Motor neuron (in vitro differentiated cells): Measurements from ENCODE around the gene FAM53A. TPM values are rescaled to one million over a fixed set of nuclear protein-coding genes. Genes with fewer than 3 reads are reported as not detected.

Experiments used
- ATAC-seq, 8 experiments: fragments of 200-7000 bp; cut with Tn5 transposase; replicated peaks in 6 of 8; 2 replicates each; pipeline ENCODE4 v1.8.0; 2021; ENCODE audit warnings: mild to moderate bottlenecking in 8 of 8, moderate library complexity in 8 of 8
- H3K27ac ChIP-seq, 2 donors: fragments of 250-450 bp; sonication (Bioruptor Pico); 2 replicates each; pipeline ENCODE4 v1.9.0; 2021; ENCODE audit warnings: antibody characterized with exemption in 2 of 2, mild to moderate bottlenecking in 2 of 2, moderate library complexity in 1 of 2
- H3K4me1 ChIP-seq, 2 donors: fragments of 250-450 bp; sonication (Bioruptor Pico); replicated peaks in 1 of 2; 2 replicates each; pipeline ENCODE4 v1.6.1; 2021; ENCODE audit warnings: antibody characterized with exemption in 2 of 2, mild to moderate bottlenecking in 2 of 2, moderate library complexity in 1 of 2
- H3K4me3 ChIP-seq, 5 donors: fragments of 250-450 bp; sonication (Bioruptor Pico); 2 replicates each; pipeline ENCODE4 v1.9.0; 2021; ENCODE audit warnings: antibody characterized with exemption in 5 of 5, mild to moderate bottlenecking in 5 of 5, moderate library complexity in 4 of 5
- WGBS, 10 experiments: fragments of 450-650 bp; shearing (Covaris generic); methylation state at CpG; one replicate each; pipeline ENCODE4 v1.0.0; 2022; 5-methylcytosine and 5-hydroxymethylcytosine counted together
- in situ Hi-C, 9 experiments: fragments of 400-800 bp; cut with MboI; loops; one replicate each; pipeline ENCODE4 v1.15.0; 2021; ENCODE audit warnings: low sequenced_read_pairs in 9 of 9, low pct_unique_long_range_greater_than_20kb in 2 of 9; ENCODE audit not compliant: unreplicated experiment in 9 of 9
- total RNA-seq, 8 experiments: library from RNA; unstranded; fragments of 300-600 nt; gene quantifications; 2 replicates each; pipeline versions ENCODE4 v1.2.3 to v1.2.4, GENCODE V29; 2022

Gene FAM53A
- total RNA-seq, 8 experiments from 2014 or later, result 0.87 to 7.9 (median 2.1) TPM

- Histone ChIP-seq H3K4me1 (peaks cover 41 to 47% of the 10 kb centered on the region in 2 donors), H3K27ac (no peak overlapping the region), H3K4me3 (no peak overlapping the region)
- in situ Hi-C loops, result no loop called here
- 82 to 100% (median 91%) methylated on average over 1 to 7 of the region's 16 CpGs; no CpG with 5 or more reads in 6 of the 10 experiments for WGBS, 10 experiments
- no peak for ATAC-seq
These were observed 87.7 kb downstream of the FAM53A start for GRCh38 chr4:1596393-1596792.

- WGBS, 10 experiments, result 30 to 100% (median 100%) methylated on average over 1 to 3 of the region's 10 CpGs; no CpG with 5 or more reads in 5 of the 10 experiments
- Histone ChIP-seq H3K27ac (no peak overlapping the region), H3K4me1 (peaks cover 36 to 46% of the 10 kb centered on the region in 2 donors), H3K4me3 (no peak overlapping the region)
- ATAC-seq, result no peak
- in situ Hi-C loops, result no loop called here
These were observed 88.3 kb downstream of the FAM53A start for GRCh38 chr4:1595789-1596325.

GRCh38 chr4:1594871-1595788, 89.0 kb downstream of the FAM53A start:
- H3K4me1 ChIP-seq, result peaks cover 33 to 45% of the 10 kb centered on the region in 2 donors
- no peak for ATAC-seq
- H3K27ac ChIP-seq, result no peak overlapping the region
- H3K4me3 ChIP-seq, result no peak overlapping the region
- in situ Hi-C loops, result no loop called here
- 0 to 100% (median 88%) methylated on average over 1 to 6 of the region's 24 CpGs; no CpG with 5 or more reads in 4 of the 10 experiments for WGBS, 10 experiments

GRCh38 chr4:1593881-1594345, 90.2 kb downstream of the FAM53A start:
- 0 to 46% (median 25%) methylated on average over 2 to 8 of the region's 23 CpGs; no CpG with 5 or more reads in 4 of the 10 experiments for WGBS, 10 experiments
- ATAC-seq, result peak in 5 of 8 experiments; percentile 23 to 33 (median 30)

GRCh38 chr4:1593458-1593857, 90.7 kb downstream of the FAM53A start:
- WGBS, 10 experiments, result 36 to 84% (median 50%) methylated on average over 3 to 10 of the region's 19 CpGs; no CpG with 5 or more reads in 5 of the 10 experiments
- Histone ChIP-seq H3K4me1 (peaks cover 28 to 35% of the 10 kb centered on the region in 2 donors), H3K4me3 (no peak overlapping the region), H3K27ac (peak overlapping the region; percentile 63 to 76)
- in situ Hi-C loops, result no loop called here
- peak in 5 of 8 experiments; percentile 73 to 93 (median 85) for ATAC-seq

More at GRCh38 chr4:1593881-1594345, 90.2 kb downstream of the FAM53A start:
- Histone ChIP-seq H3K4me1 (peaks cover 30 to 39% of the 10 kb centered on the region in 2 donors), H3K4me3 (no peak overlapping the region), H3K27ac (peak overlapping the region; percentile 63 to 76)
- in situ Hi-C loops, result no loop called here

- 93 to 100% (median 93%) methylated on average over 3 to 11 of the region's 62 CpGs; no CpG with 5 or more reads in 7 of the 10 experiments for WGBS, 10 experiments
- Histone ChIP-seq H3K4me3 (no peak overlapping the region), H3K27ac (peak overlapping the region; percentile 52 to 76), H3K4me1 (peaks cover 27 to 29% of the 10 kb centered on the region in 2 donors)
- peak in 4 of 8 experiments; percentile 13 to 37 (median 24) for ATAC-seq
- in situ Hi-C loops, result no loop called here
These were observed 91.2 kb downstream of the FAM53A start for GRCh38 chr4:1592709-1593417.

- WGBS, 10 experiments, result 49 to 100% (median 63%) methylated on average over 4 to 8 of the region's 36 CpGs; no CpG with 5 or more reads in 3 of the 10 experiments
- no peak overlapping the region for H3K4me3 ChIP-seq
- ATAC-seq, result peak in 4 of 8 experiments; percentile 29 to 73 (median 68)
- in situ Hi-C loops, result no loop called here
- H3K4me1 ChIP-seq, result peaks cover 27 to 29% of the 10 kb centered on the region in 2 donors
- peak overlapping the region; percentile 52 to 76 for H3K27ac ChIP-seq
These were observed 91.9 kb downstream of the FAM53A start for GRCh38 chr4:1592068-1592708.

GRCh38 chr4:1591107-1591506, 93.0 kb downstream of the FAM53A start:
- Histone ChIP-seq H3K4me3 (no peak overlapping the region), H3K27ac (peak overlapping the region in 1 of 2 donors; percentile 41), H3K4me1 (peaks cover 27 to 29% of the 10 kb centered on the region in 2 donors)
- in situ Hi-C loops, result no loop called here
- WGBS, 10 experiments, result 65 to 100% (median 75%) methylated on average over 1 to 3 of the region's 3 CpGs; no CpG with 5 or more reads in 1 of the 10 experiments
- no peak for ATAC-seq

GRCh38 chr4:1590244-1590643, 93.9 kb downstream of the FAM53A start:
- Histone ChIP-seq H3K4me1 (peaks cover 27 to 29% of the 10 kb centered on the region in 2 donors), H3K27ac (no peak overlapping the region), H3K4me3 (no peak overlapping the region)
- in situ Hi-C loops, result no loop called here
- no peak for ATAC-seq
- WGBS, 10 experiments, result 20 to 100% (median 78%) methylated on average over 1 to 4 of the region's 4 CpGs; no CpG with 5 or more reads in 1 of the 10 experiments

Other genes with a start within 250 kb of the FAM53A start
- gene SLBP, start 28.0 kb upstream of the FAM53A start, total RNA-seq, result 10 to 100 TPM; 33.9 to 88.1 (median 44.2) TPM
- gene TMEM129, start 37.0 kb upstream of the FAM53A start, total RNA-seq, result 10 to 100 TPM; 17.1 to 48.1 (median 25.7) TPM
- 10 to 100 TPM in 3 of 8 experiments, 1 to 10 TPM in 5; 2.6 to 61.3 (median 6.5) TPM for gene TACC3, start 37.2 kb upstream of the FAM53A start, total RNA-seq
- 10 to 100 TPM in 4 of 8 experiments, 1 to 10 TPM in 3, under 1 TPM in 1; 0.76 to 39.4 (median 10.8) TPM for gene FGFR3, start 109.0 kb upstream of the FAM53A start, total RNA-seq
- gene LETM1, start 171.8 kb upstream of the FAM53A start, total RNA-seq, result 10 to 100 TPM; 19.8 to 74.0 (median 30.2) TPM
- gene NSD2, start 187.1 kb upstream of the FAM53A start, total RNA-seq, result 100 to 1,000 TPM in 1 of 8 experiments, 10 to 100 TPM in 6, 1 to 10 TPM in 1; 2.9 to 118 (median 63.8) TPM